HG03025 (cell line): Measurements from ENCODE around the gene PLD5.
"Not testable (repeated sequence)": the region's sequence is repeated elsewhere in the genome, so short reads cannot be mapped to it uniquely, and the experiment has no call there.

Source experiments
- ATAC-seq: cut with Tn5 transposase; IDR thresholded peaks from one replicate; pipeline ENCODE4 v1.9.1; 2021; ENCODE audit warnings: mild to moderate bottlenecking, moderate library complexity; ENCODE audit not compliant: unreplicated experiment, low FRiP score

PLD5 gene

DNA sequence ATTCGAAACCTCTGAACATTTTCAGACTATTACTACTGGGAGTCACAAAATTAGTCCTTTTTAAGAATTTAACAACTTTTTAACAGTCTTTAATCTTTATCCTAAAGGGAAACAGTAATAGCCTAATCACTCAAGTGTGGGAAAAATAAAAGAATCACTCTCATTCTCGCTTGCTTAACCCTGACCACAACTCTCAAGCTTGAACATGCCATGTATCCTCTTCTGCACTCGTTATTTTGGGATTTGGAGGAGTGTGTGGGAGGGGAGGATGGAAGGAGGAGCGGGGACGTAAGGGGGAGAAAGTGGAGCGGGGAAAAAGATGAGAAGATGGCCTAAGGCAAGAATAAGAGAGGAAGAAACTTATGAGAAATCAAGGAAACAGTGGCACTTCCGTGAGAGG, 215.8 kb downstream of the PLD5 start:
- not testable (repeated sequence) for ATAC-seq

DNA sequence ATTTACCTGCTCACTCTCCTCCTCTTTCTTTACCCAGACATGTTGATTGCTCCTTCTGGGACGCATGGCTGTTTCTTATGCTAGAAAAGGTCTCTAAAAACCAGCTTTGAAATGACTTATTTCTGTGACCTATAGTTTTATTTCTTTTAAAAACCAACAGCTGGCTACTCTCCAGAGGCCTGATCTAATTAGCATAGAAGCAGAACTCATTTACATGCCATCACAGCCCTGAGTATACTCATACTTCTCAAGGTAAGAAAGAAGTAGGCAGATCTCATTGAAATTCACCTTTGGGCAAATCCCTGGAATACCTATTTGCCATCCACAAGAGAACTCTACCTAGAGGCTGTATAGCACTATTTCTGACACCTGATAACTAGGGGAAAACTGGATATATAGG, 230.7 kb downstream of the PLD5 start:
- not testable (repeated sequence) for ATAC-seq

DNA sequence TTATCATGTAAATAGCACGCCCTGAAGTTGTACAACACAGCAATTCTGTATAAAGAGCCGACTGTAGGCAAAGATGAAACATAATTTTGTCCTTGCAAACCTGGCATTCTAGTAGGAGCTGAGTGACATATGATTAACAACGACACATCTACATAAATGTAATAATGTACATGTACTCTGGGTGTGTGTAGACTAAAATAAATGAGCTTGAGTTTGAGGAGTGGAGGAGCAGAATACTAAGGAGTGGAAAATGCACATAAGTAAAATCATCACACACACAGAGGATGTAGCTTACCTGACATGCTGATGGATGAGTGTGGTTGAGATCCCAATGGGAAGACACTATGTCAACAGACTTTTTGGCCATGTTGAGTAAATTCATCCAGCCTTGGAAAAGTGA, 236.4 kb downstream of the PLD5 start:
- not testable (repeated sequence) for ATAC-seq

DNA sequence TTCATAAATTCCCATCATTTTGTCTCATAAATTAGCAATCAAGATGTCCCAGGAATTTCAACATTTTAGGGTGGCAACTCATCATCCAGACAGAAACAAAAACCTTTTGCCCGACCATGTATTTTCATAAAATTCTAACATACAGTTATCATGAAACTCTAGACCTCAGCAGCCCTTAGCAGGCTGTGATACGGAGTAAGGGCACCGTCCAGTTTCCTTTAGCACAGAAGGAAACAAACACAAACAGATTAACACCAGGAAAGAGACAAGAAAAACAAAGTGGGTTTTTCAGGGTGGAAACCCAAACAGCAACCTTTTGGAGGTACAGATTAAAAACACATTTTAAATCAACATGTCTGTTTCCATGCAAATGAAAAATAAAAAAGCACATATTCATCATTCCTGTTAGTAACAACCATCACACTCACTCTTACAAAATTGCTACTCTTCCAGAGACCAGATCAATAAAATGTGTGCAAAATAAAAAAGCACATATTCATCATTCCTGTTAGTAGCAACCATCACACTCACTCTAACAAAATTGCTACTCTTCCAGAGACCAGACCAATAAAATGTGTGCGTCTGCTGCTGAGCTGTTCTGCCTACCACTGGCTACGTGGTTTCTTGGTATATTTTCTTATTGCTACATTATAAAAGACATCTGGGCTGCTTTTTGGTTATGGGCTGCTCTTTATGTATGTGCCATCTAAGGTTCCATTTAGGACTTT, 241.6 kb downstream of the PLD5 start:
- not testable (repeated sequence) for ATAC-seq

DNA sequence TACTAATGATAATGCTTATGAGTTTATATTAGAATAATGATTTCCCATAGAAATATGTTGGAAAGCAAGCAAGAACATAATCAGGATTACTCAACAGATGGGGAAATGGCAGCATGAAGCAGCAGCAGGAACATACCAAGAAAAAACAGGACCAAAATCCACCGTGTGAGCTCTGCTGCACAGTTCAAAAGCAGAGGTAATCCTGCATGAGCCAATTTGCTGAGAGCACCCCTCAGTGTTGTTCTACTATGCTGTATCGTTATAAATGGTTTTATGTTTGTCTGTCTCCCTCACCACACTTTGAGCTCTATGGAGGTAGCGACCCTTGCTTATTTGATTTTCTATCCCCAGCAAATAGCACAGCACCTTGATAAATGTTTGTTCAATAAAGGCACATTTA, 246.1 kb downstream of the PLD5 start:
- ATAC-seq, result not testable (repeated sequence)

DNA sequence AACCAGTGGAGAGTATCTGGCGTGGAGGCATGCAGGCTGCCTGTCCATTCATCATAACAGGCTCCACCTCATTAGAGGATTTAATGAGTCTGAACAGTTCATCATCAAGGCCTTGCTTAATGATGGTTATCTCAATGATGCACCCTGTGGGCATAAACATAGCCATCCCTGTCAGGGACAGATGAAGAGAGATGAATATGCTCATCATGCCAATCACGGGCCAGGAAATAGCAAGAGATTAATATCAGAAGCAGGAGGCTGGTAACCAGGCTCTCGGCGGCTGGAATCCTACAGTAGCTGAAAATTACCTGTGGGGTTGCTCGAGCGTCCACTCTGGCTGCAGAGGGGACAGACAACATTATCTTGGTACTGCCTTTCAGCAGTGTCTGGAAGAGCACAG, 247.7 kb downstream of the PLD5 start:
- not testable (repeated sequence) for ATAC-seq

DNA sequence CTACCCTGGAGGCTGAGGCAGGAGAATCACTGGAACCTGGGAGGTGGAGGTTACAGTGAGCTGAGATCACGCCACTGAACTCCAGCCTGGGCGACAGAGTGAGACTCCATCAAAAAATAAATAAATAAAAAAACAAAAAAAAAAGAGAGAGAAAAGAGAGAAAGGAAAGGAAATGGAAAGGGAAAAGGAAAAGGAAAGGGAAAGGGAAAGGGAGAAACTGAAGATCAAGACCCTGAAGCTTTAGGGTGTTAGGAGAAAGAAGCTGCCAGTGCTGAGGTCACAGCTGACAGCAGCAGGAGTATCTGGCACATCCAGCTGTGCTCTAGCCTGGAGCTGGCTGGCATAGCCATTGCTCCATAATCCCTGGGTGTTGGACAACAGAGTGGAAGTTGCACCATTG, 257.5 kb downstream of the PLD5 start:
- ATAC-seq, result not testable (repeated sequence)

DNA sequence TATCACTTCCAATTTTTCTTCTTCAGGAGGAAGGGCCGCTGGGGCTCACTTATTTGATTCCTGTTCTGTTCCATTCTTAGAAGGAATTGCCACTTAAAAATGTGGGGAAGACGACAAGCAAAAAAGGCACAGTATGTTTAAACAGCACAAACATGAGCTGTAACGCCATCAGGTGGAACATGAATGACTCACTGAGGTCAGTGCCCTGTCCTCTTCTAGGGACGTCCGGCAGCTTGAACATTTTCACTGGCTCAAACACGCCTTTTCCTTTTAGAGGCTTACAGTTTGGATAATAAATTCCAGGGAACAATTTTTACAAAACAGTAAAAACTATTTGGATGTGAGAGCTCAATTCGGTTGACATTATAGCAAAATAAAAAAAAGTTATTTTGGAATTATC, 260.1 kb downstream of the PLD5 start:
- ATAC-seq, result not testable (repeated sequence)

DNA sequence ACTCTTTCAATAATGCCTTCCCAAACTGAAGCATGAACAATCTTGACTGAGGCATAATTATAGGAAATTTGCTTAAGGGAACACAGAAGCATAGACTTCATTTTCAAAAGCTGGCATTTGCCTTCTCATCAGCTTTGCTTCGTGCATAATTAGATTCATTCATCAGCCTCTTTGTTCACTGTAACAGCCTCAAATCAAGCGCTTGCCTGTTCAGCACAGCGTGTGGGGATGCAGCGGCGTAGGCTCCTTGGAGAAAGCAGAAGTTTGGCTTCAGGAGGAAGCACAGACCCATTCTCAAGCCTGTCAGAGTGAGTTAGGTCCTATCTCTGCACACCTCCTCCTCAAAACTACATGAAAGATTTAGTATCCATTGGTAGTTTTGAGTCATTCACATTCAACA, 279.2 kb downstream of the PLD5 start:
- ATAC-seq, result no peak

DNA sequence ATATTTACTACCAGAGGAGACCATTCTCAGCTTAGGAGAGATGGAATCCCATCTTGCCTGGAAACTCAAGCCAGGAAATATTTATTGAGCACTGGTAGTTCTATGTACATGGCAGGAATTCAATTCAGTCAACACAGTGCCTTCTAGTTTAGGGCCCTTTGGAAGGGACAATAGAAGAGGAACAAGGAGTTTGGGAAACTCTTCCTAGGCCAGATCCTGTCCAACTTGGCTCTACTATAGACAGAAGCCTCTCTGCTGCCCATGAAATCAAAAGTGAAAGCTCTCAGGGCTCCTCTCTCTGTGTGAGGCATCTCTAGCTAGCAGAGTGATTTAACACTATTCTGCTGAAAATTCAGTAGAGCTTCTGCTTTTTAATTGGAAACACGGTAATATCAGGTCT, 281.0 kb downstream of the PLD5 start:
- peak; percentile 96 for ATAC-seq

DNA sequence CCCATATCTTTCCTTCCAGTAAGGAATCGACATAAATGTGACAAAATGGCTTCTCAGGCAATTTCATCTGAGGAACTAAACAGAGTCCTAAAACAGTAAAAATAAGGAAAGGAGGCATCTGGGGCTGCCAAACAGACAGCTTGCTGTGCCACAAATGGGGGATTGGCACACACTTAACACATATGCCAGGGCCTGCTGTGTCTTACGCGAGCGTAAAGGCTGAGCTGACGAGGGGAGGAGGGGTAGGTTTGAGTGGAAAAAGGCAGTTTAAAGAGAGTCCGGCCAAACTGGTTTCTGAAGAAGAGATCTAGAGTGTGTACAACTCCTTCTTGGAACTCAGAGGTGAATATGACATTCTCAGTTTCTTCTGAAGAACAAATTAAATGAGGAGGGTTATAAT, 281.5 kb downstream of the PLD5 start:
- peak; percentile 9 for ATAC-seq

DNA sequence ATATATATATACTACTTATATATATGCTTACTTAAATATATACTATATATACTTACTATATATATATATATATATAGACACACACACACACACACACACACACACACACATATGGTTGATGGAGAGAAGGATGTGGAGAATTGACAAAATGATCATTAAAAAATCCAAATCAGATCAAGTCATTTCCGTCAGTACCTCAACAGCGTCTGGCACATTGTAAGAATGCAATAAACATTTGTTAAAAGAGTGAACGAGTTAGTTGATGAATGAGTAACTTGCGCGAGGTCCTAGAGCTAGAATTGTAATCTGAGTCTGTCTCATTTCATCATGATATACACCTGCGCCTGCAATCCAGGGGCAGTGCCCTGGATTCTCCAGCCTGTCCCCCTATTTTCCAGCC, 282.6 kb downstream of the PLD5 start:
- no peak for ATAC-seq

DNA sequence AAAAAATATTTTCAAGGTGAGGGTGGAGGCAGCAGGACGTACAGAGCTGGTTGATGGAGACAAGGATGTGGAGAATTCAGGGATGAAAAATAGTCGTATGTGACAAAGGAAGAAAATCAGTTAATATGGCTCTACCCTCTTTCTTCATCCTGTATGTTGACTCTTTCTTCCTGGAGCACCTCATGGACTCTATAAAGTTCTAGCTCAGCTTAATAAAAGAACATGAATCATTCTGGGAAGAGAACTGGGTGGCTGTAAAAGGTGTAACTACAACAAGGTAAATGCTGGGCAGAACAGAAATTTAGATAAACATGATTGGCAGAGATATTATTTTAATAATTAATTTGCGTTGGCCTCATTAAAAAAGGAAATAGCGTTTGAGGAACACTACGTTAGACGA, 283.8 kb downstream of the PLD5 start:
- ATAC-seq, result no peak

DNA sequence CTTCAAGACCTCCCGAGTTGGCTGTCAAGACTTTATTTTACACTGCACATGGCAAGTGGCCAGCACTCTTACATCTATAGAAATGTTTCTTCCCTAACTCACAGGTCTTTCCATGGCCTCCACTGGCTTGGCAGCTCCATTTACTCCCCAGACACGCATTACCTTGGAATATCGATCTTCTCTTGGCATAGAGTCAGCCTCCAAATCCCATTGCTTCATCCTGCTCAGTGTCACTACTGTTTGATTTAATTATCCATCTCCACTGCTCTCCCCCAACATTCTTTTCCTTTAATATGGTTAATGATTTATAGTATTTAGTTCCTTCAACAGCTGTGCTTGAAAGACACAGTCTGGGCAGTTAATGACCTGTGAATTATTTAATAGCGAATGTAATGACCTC, 284.4 kb downstream of the PLD5 start:
- no peak for ATAC-seq

DNA sequence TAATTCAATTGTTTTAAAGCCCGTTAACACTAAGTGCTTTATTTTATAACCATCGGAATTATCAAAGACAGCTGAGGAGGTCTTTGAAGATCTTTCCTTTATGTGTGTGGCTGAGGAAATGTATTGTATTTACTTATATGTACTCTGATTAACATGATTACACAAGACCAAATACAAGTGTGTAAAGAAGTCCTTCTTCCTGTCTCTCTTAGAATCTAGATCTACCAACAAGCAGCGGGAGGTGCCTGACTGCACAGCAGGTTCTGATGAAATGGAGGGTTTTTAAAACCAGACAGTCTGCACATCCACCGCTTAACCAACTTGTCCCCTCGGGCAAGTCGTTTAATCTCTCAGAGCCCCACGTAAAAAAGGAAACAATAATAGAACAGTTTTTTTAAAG, 285.1 kb downstream of the PLD5 start:
- no peak for ATAC-seq

DNA sequence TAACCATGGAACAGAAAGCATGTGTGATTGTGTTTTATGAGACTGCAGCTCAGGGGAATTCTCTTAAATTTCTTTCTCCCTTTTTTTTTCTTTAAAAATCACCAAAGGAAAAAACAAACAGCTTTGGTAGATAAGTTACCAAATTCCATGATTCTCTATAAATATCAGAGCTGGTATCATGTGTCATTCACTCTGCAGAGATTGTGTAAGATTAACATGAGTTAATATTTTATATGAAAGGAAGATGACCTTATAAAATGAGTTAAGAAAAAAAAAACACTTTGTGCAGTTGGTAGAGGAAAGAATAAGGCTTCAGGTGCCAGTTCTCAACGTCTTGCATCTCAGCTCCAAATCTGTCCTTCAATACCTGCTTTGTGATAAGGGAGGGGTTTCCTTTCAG, 287.4 kb downstream of the PLD5 start:
- no peak for ATAC-seq

DNA sequence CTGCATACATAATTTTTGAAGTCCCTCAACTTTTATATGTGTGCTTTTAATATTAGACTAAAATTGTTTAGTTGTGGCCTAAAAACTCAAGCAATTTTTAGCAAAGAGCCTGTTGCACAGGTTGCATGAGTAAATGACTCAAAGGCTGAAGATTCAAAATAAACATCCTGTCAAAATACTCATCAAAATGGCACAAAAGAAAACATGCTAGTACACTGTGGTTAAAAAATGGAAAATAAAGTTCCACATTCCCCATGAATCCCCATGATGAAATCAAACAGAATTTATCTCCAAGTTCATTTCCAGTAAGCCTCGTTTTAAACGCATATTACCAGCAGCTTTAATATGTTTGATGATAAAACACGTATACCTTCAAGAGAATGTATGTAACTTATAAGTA, 295.5 kb downstream of the PLD5 start:
- no peak for ATAC-seq

DNA sequence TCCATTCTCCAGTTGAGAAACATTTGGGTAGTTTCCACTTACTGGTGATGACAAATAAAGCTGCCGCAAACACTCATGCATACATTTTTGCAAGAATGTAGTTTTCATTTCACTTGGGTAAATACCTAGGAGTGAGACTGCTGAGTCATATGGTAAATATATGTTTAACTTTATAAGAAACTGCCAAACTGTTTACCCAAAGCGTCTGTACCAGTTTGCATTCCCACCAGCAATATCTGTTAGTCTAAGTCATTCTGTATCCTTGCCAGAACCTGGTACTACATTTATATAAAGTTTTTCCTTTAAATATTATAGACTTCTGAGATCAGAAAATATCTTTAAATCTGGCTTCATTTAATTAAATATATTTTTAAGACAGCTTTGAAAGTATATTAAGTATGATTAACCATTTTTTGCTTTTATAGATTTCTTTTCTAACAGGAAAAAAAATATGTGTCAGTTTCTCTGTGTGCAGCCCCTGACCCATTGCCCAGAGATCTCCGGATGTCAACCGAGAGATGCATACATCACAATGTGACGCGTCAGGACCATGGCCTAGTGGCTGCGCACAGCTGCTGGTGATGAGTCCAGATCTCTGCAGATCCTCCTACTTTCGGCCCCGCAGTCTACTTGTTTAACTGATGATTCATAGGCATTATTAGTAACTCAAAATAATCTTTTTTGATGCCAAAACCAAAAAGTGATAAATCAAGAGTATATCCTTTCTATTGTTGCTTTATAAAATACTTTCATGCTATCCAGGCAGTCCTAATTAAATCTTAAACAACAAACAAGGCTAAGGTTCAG, 298.5 kb downstream of the PLD5 start:
- peak; percentile 56 for ATAC-seq

DNA sequence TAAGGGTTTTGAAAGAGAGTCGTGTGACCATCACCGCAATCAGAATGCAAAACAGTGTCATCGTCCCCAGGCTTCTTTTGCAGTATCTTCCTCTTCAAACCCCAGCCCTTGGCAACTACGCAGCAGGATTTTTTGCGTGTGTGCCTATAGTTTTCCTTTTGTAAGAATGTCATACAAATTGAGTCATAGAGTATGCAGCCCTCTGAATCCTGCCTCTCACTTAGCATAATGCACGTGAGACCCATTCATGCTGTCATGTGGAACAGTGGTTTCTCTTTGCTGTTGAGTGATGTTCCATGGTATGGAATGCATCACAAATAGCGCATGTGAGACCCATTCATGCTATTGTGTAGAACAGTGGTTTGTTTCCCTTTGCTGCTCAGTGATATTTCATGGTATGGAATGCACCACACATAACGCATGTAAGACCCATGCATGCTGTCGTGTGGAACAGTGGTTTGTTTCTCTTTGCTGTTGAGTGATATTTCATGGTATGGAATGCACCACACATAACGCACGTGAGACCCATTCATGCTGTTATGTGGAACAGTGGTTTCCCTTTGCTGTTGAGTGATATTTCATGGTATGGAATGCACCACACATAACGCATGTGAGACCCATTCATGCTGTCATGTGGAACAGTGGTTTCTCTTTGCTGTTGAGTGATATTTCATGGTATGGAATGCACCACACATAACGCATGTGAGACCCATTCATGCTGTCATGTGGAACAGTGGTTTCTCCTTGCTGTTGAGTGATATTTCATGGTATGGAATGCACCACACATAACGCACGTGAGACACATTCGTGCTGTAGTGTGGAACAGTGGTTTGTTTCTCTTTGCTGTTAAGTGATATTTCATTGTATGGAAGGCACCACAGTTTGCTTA, 299.4 kb downstream of the PLD5 start:
- ATAC-seq, result peak; percentile 18

DNA sequence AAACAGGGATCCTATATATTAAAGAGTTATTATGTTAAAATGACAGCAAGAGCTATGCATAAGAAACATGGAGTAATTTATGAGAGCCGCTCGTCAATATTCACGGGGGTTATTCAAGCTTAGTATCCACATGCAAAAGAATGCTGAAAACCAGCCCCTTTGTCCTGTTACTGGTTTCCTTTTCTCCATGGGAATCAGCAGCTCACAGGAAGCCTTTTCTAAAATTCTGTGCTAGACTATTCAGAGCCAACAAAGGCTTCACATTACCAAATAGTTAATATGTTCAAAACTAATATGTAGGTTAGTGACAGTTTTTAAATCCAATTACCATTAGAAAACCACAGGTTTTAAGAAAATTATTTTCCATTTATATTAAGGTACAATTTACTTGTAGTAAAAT, 300.0 kb downstream of the PLD5 start:
- ATAC-seq, result no peak

DNA sequence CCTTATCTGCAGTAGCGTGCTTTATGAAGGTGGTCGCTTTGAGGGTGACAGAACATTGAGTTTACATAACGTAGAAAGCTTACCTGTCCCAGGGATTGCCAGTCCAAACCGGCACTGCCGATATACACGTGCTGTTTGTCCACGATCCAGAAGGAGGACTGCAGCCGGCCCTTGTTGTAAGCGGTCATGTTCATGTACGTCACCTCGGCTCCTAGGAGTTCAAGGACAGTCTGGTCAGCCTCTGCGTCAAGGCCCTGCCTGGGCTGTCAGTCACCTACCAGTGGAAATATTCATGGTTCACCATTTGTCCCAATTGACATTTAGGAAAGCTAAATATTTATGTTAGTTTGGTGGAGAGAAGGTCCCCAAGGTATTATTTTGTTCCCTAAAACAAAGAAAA, 304.6 kb downstream of the PLD5 start:
- no peak for ATAC-seq
